ENCODE data around the gene UQCRC2.

The UQCRC2 gene

GRCh38 chr16:22010902-22011301, 57.7 kb downstream of the UQCRC2 start:
- CTCF ChIA-PET = interaction anchor here (1.1 to 9.6 kb wide), 5 partner anchors 9 to 289 kb away, joined by 3 to 155 read pairs (median 5); partner anchors contain the start of gene PDZD9
- POLR2A ChIA-PET = no interaction called here
- TF ChIP-seq CTCF (IDR thresholded peaks at IDR 0.05; ENCODE audit: insufficient read depth, low read length, missing control alignments) = no peak
- no peak overlapping the region for H3K4me3 ChIP-seq (ENCODE audit: low read depth, low read length)
- DNase-seq (ENCODE audit: low read depth, low spot score) = no peak

GRCh38 chr16:22012241-22012640, 59.1 kb downstream of the UQCRC2 start:
- ChIA-PET CTCF (interaction anchor here (0.8 to 9.6 kb wide), 5 partner anchors 10 to 177 kb away, joined by 3 to 155 read pairs (median 3); no protein-coding TSS in a partner anchor), POLR2A (no interaction called here)
- no peak for DNase-seq (ENCODE audit: low read depth, low spot score)
- no peak for TF ChIP-seq CTCF (IDR thresholded peaks at IDR 0.05; ENCODE audit: insufficient read depth, low read length, missing control alignments)
- no peak overlapping the region for H3K4me3 ChIP-seq (ENCODE audit: low read depth, low read length)

- TF ChIP-seq CTCF (IDR thresholded peaks at IDR 0.05; ENCODE audit: insufficient read depth, low read length, missing control alignments) = no peak
- ChIA-PET POLR2A (interaction anchor here (0.6 kb wide), 1 partner anchor 69 kb away, joined by 3 read pairs; no protein-coding TSS in a partner anchor), CTCF (interaction anchor here (1.5 to 4.6 kb wide), 3 partner anchors 12 to 65 kb away, joined by 3 to 31 read pairs (median 25); partner anchors contain the start of gene PDZD9)
- DNase-seq (ENCODE audit: low read depth, low spot score) = no peak
- H3K4me3 ChIP-seq (ENCODE audit: low read depth, low read length) = no peak overlapping the region
These were observed 60.3 kb downstream of the UQCRC2 start for GRCh38 chr16:22013486-22013885.

- ChIA-PET POLR2A (no interaction called here), CTCF (interaction anchor here (1.4 to 4.6 kb wide), 3 partner anchors 12 to 64 kb away, joined by 4 to 31 read pairs (median 25); partner anchors contain the start of gene PDZD9)
- H3K4me3 ChIP-seq (ENCODE audit: low read depth, low read length) = no peak overlapping the region
- no peak for TF ChIP-seq CTCF (IDR thresholded peaks at IDR 0.05; ENCODE audit: insufficient read depth, low read length, missing control alignments)
- no peak for DNase-seq (ENCODE audit: low read depth, low spot score)
These were observed 61.2 kb downstream of the UQCRC2 start for GRCh38 chr16:22014271-22014873.

- no peak overlapping the region for H3K4me3 ChIP-seq (ENCODE audit: low read depth, low read length)
- no peak for TF ChIP-seq CTCF (IDR thresholded peaks at IDR 0.05; ENCODE audit: insufficient read depth, low read length, missing control alignments)
- CTCF ChIA-PET = interaction anchor here (1.1 to 4.6 kb wide), 4 partner anchors 10 to 61 kb away, joined by 3 to 31 read pairs (median 14); partner anchors contain the start of gene PDZD9
- POLR2A ChIA-PET = no interaction called here
- no peak for DNase-seq (ENCODE audit: low read depth, low spot score)
These were observed 63.8 kb downstream of the UQCRC2 start for GRCh38 chr16:22016927-22017326.

- no peak for TF ChIP-seq CTCF (IDR thresholded peaks at IDR 0.05; ENCODE audit: insufficient read depth, low read length, missing control alignments)
- no peak for DNase-seq (ENCODE audit: low read depth, low spot score)
- ChIA-PET CTCF (no interaction called here), POLR2A (no interaction called here)
- no peak overlapping the region for H3K4me3 ChIP-seq (ENCODE audit: low read depth, low read length)
These were observed 65.4 kb downstream of the UQCRC2 start for GRCh38 chr16:22018559-22018958.
